Stimulated activated CD8-positive, alpha-beta memory T cell treated with anti-CD3 and anti-CD28 coated beads, Interleukin-15, amount 100 ng/mL, for 1 hour (primary cell): Measurements from ENCODE around the gene ACER3.
"Not testable (repeated sequence)": the region's sequence is repeated elsewhere in the genome, so short reads cannot be mapped to it uniquely, and the experiment has no call there.

Source experiments
- DNase-seq: peaks from one replicate; pipeline ENCODE4 v3.0.0-alpha.2; 2020; ENCODE audit warnings: low read depth

The ACER3 gene

GRCh38 chr11:76995081-76995576, 134.4 kb downstream of the ACER3 start:
- no peak for DNase-seq

- no peak for DNase-seq
These were observed 136.8 kb downstream of the ACER3 start for GRCh38 chr11:76997512-76997911.

- DNase-seq, result no peak
These were observed 138.9 kb downstream of the ACER3 start for GRCh38 chr11:76999597-76999996.

- no peak for DNase-seq
These were observed 140.9 kb downstream of the ACER3 start for GRCh38 chr11:77001613-77002012.

- DNase-seq, result no peak
These were observed 142.1 kb downstream of the ACER3 start for GRCh38 chr11:77002776-77003175.

- DNase-seq, result no peak
These were observed 143.2 kb downstream of the ACER3 start for GRCh38 chr11:77003963-77004362.

GRCh38 chr11:77009533-77010160, 148.9 kb downstream of the ACER3 start:
- no peak for DNase-seq

- no peak for DNase-seq
These were observed 154.0 kb downstream of the ACER3 start for GRCh38 chr11:77014669-77015068.

- DNase-seq, result not testable (repeated sequence)
These were observed 157.7 kb downstream of the ACER3 start for GRCh38 chr11:77018396-77018924.

GRCh38 chr11:77019976-77020595, 159.4 kb downstream of the ACER3 start:
- no peak for DNase-seq

GRCh38 chr11:77020734-77021133, 160.0 kb downstream of the ACER3 start:
- no peak for DNase-seq

- no peak for DNase-seq
These were observed 164.0 kb downstream of the ACER3 start for GRCh38 chr11:77024745-77025144.

GRCh38 chr11:77026221-77026620, 165.5 kb downstream of the ACER3 start:
- DNase-seq, result no peak

- no peak for DNase-seq
These were observed 166.0 kb downstream of the ACER3 start for GRCh38 chr11:77026743-77027142.

GRCh38 chr11:77027275-77027674, 166.6 kb downstream of the ACER3 start:
- no peak for DNase-seq

- no peak for DNase-seq
These were observed 169.1 kb downstream of the ACER3 start for GRCh38 chr11:77029829-77030228.

GRCh38 chr11:77030834-77031414, 170.2 kb downstream of the ACER3 start:
- no peak for DNase-seq

GRCh38 chr11:77031599-77031998, 170.9 kb downstream of the ACER3 start:
- DNase-seq, result no peak

- DNase-seq, result no peak
These were observed 174.3 kb downstream of the ACER3 start for GRCh38 chr11:77035039-77035438.

GRCh38 chr11:77035580-77035979, 174.9 kb downstream of the ACER3 start:
- no peak for DNase-seq

- no peak for DNase-seq
These were observed 175.7 kb downstream of the ACER3 start for GRCh38 chr11:77036398-77036797.

- DNase-seq, result no peak
These were observed 176.3 kb downstream of the ACER3 start for GRCh38 chr11:77037057-77037456.
